GM21717 (cell line): ENCODE data around the gene PHF20.
"Not testable (repeated sequence)": the region's sequence is repeated elsewhere in the genome, so short reads cannot be mapped to it uniquely, and the experiment has no call there.

ENCODE experiments used
- ATAC-seq: cut with Tn5 transposase; IDR thresholded peaks from one replicate; pipeline ENCODE4 v1.9.1; 2021; ENCODE audit warnings: mild to moderate bottlenecking, moderate library complexity; ENCODE audit not compliant: unreplicated experiment

The PHF20 gene

DNA sequence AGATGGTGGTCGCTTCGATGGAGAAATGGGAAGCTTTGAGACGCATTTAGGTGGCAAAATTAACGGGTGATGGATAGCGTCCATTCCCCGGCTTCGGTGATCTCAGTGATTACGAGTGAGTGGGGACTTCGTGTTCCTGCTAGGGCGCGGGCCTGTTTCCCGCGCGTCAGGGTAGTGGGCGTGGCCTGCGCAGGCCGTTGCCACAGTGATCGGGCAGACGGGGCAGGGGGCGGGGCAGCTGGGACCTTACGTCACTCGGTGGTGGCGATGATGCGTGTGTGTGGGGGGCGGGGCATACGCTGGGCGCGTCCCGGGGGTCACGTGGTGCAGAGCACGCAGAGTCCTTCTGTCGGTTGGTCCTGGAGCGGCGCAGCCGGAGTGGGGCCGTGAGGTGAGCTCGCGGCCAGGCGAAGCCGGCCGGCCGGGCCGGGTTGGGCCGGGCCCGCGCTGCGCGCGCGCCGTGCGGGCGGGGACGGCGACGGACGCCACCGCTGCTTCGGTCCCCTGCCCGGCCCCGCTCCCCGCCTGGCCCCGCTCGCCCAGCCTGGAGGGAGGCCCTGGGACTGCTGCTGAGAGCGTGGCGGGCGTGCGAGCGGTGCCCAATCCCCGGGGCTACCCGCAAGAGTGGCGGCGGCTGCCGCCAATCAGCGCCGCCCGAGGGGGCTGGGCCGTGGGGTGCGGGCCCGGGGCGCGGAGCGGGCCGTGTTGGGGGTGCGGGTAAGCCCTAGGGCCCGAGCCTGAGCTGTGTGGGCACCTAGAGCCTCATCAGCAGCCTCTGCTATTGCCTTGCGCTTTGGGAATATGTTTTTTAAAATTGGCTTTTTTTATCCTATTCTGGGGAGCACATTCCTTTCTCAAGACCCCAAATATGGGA lies at the start of gene PHF20:
Gene PHF20, plus strand, starts transcription at position 327 of the 874 bp plus-strand sequence. CDS start 29,508 bp downstream, outside the sequence.
- ATAC-seq, result peak; percentile 83

- ATAC-seq, result not testable (repeated sequence)
Measured at GRCh38 chr20:35723275-35723639, 48.6 kb upstream of the PHF20 start.

DNA sequence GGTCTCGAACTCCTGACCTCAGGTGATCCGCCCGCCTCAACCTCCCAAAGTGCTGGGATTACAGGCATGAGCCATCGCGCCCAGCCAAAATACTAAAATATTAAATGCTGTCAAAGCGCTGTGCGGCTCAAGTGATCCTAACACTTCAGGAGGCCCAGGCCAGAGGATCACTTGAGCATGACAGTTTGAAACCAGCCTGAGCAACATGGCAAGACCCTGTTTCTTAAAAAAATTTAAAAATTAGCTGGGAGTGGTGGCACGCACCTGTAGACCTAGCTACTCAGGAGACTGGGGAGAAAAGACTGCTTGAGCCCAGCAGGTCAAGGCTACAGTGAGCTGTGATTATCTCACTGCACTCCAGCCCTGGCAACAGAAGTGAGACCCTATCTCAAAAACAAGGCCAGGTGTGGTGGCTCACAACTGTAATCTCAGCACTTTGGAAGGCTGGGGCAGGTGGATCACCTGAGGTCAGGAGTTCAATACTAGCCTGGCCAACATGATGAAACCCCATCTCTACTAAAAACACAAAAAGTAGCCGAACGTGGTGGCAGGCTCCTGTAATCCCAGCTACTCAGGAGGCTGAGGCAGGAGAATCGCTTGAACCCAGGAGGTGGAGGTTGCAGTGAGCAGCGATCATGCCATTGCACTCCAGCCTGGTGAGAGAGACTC lies 48.0 kb upstream of the PHF20 start:
- ATAC-seq, result not testable (repeated sequence)

- ATAC-seq, result no peak
Measured at GRCh38 chr20:35724321-35725230, 47.2 kb upstream of the PHF20 start.

GRCh38 chr20:35726842-35727711 lies 44.7 kb upstream of the PHF20 start:
- ATAC-seq, result no peak

- no peak for ATAC-seq
Measured at GRCh38 chr20:35729283-35729807, 42.5 kb upstream of the PHF20 start.

DNA sequence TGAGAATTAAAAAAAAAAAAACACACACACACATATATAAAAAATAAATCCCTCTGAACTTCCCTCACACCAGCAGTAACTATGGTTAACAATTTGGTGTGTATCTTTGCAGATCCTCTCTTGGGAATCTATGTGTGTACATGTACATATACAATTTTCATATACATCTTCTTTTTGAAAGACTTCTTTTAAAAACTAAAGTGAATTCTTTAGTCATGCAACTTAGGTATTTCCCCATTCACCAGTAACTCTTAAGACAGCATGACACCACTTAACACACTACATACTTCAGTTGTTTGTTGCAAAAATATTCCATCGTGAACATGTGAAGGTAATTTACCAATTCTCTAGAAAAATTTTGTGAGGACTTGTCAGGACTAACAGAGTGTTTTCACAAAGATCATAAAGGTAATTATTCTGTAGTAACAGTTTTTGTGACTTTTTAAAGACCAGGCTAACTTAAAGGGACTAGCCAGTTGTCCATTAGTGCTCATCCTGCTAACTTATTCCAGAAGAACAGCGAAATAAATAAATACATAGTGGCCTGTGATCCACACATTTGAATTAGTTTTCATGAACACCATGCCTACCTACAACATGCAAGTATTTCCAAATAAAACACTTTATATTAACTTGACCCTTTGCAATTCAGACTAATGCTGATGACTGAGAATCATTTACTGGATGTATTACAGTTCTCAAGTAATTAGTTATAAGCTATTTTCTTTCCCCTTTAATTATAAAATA lies 41.8 kb upstream of the PHF20 start:
- ATAC-seq, result no peak

GRCh38 chr20:35730583-35731468 lies 41.0 kb upstream of the PHF20 start:
- ATAC-seq, result no peak

DNA sequence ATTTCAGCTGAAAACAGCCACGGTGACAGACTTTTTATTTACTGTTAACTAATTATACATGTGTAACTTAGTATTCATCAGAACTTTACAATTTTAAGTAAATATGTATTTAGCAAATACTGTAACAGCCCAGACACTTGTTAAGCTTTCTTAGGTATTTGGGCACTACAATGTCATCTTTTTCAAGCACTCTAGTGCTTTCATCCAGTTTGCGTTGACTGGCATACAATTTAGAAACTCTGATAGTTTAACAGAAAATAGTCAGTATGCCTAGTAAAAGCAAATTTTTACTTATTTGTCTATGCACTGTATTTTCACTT lies 40.4 kb upstream of the PHF20 start:
- ATAC-seq, result no peak

DNA sequence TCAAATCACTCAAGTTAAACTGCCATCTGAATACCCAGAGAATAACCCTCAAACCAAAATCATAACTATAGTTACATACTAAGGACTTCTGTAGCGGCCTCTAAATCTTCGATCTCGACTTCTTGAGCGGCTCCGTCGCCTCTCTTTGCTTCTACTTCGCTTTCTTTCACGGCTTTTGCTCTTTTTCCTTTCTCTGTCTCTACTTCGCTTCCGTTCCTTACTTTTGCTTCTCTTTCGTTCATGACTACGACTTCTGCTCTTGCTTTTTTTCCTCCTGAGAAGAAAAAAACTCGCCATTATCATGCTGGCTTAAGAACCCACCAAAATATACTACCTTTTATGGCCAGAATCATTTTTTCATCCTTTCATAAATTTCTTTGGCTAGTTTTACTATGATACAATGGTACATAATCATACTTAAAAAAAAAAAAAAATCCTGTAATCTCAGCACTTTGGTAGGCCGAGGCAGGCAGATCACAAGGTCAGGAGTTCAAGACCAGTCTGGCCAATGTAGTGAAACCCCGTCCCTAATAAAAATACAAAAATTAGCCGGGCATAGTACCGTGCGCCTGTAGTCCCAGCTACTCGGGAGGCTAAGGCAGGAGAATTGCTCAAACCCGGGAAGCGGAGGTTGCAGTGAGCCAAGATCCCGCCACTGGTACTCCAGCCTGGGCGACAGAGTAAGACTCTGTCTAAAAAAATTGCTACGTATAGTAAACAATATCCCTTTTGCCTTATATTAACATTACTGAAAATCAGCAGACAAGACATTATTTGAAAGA lies 39.8 kb upstream of the PHF20 start:
- no peak for ATAC-seq

- ATAC-seq, result no peak
Measured at GRCh38 chr20:35732644-35732982, 39.2 kb upstream of the PHF20 start.

DNA sequence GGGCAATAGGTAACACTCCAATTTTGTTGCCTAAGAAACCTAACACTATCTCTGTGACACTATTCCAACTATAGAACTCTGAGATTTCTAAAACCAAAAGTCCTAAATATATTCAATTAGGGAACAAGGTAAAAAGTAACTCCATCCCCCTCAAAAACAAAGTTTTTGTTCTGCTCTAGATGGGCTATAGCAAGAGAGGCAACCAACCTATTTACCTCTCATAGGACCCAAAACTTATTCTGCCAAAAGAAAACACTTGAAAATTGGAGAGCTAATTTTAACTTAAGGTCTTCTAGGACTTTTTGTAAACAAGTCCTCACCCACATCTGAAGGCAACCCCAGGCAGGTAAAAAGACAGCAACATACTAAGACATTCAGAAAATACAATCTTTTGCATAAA lies 37.4 kb upstream of the PHF20 start:
- ATAC-seq, result no peak

DNA sequence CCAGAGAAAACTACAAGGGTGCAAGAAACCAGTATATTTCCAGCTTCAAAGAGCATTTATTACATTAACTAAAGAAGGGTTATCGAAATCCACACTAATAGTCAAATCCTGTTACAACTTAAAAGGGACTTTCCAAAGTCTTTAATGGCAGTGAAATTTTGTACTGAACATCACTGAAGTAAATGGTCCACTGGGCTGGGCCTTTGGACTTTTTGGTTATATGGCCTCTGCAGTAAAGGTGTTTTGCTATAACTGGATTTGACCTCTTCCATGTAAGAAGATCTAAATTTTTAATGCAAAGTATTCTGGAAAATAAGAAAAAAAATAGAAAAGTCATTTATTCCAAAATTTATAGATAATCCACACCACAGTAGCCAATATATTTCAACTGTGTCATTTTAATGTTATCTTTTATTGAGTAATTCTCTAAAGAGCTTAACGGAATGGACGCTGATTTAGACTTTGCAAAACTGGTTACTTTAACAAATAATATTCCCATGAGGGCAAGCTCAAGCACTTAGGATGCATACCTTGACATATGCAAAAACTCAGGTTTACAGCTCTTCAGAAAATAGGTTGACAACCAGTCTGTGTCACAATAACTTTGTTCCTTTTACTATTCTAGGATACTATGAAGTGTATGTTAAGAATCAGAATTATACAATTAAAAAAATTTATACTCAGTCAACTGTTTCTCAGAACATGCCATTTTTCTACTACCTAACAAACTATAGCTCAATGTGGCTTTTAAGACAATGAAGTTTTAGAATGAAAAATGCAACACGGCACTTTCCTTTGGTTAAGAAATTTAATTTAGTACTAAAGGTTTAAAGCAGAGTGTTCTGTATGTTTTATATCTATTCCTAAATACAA lies 36.8 kb upstream of the PHF20 start:
- no peak for ATAC-seq

DNA sequence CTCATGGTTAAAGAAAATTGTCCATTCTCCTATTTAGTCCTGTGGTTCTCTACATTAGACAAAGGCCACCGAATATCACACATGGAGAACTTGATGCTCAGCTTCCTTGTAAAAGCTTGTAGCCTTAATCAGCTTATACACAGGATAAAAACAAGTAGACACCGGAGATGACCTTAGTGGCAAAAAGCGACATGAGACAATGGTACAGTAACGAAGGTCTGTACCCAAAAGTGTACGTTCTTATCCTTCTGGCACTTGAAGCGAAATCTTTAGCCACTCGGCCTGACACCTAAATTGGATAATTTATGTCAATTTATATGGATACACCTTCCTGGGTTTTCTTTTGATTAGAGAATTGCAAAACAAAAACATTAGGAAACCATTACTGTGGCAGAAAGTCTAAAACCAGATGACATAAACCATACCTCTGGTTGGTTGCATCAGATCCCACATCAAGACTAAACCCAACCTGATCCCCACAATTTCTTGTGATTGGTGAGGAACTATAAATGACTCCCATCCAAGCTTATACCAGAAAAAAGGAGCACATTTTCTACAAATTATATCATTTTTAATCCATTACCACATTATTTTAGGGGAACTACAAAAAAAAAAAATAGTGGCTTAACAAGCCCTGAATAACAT lies 35.9 kb upstream of the PHF20 start:
- ATAC-seq, result no peak

GRCh38 chr20:35737865-35738333 lies 33.9 kb upstream of the PHF20 start:
- no peak for ATAC-seq
